ENCODE measurements around the gene CCDC192. TPM values are rescaled to one million over a fixed set of nuclear protein-coding genes. Genes with fewer than 3 reads are reported as not detected.

Gene CCDC192
- total RNA-seq, 1 experiment from 2014 or later = 0.52 TPM

GRCh38 chr5:127940854-127941253, 237.7 kb downstream of the CCDC192 start:
- Mint-ChIP-seq H3K4me3 (no peak overlapping the region), H3K27me3 (ENCODE audit: low read depth) (peaks cover 100% of the 10 kb centered on the region), H3K36me3 (no peaks in the 10 kb centered on the region), H3K4me1 (peaks cover 15% of the 10 kb centered on the region), H3K27ac (no peak overlapping the region), H3K9me3 (no peaks in the 10 kb centered on the region)
- DNase-seq (ENCODE audit: low spot score) (no peak), ATAC-seq (no peak)
- ChIA-PET CTCF (interaction anchor here (0.8 to 2.5 kb wide), 2 partner anchors 31 to 63 kb away, joined by 3 to 6 read pairs; no protein-coding TSS in a partner anchor), POLR2A (no interaction called here)
- TF ChIP-seq CDX4 (CRISPR knock-in tag; IDR thresholded peaks at IDR 0.05; ENCODE audit: borderline replicate concordance) (no peak), GABPB1 (CRISPR knock-in tag; IDR thresholded peaks at IDR 0.05) (no peak), ZNF396 (CRISPR knock-in tag; IDR thresholded peaks at IDR 0.05; ENCODE audit: borderline replicate concordance) (no peak), HMGA2 (CRISPR knock-in tag; IDR thresholded peaks at IDR 0.05) (no peak), ATF2 (CRISPR knock-in tag; IDR thresholded peaks at IDR 0.05; ENCODE audit: borderline replicate concordance, low read depth) (no peak), ZSCAN18 (CRISPR knock-in tag; IDR thresholded peaks at IDR 0.05) (no peak)

- ChIA-PET POLR2A (no interaction called here), CTCF (interaction anchor here (1.2 to 2.5 kb wide), 2 partner anchors 64 to 142 kb away, joined by 3 to 6 read pairs; partner anchors contain the start of gene SLC12A2)
- peaks cover 15% of the 10 kb centered on the region for H3K4me1 Mint-ChIP-seq
- no peak for DNase-seq (ENCODE audit: low spot score)
- H3K27me3 Mint-ChIP-seq (ENCODE audit: low read depth) = peaks cover 100% of the 10 kb centered on the region
- no peak overlapping the region for H3K4me3 Mint-ChIP-seq
- no peaks in the 10 kb centered on the region for H3K9me3 Mint-ChIP-seq
- ATAC-seq = peak; percentile 41
- no peak overlapping the region for H3K27ac Mint-ChIP-seq
- H3K36me3 Mint-ChIP-seq = no peaks in the 10 kb centered on the region
- TF ChIP-seq OVOL2 (CRISPR knock-in tag; IDR thresholded peaks at IDR 0.05; ENCODE audit: borderline replicate concordance) = no peak
- TF ChIP-seq TEAD4 (CRISPR knock-in tag; IDR thresholded peaks at IDR 0.05) = no peak
- no peak for TF ChIP-seq ZNF138 (CRISPR knock-in tag; conservative IDR thresholded peaks at IDR 0.05)
- TF ChIP-seq ZNF317 (CRISPR knock-in tag; IDR thresholded peaks at IDR 0.05; ENCODE audit: borderline replicate concordance, low read depth) = no peak
Observed at GRCh38 chr5:127941646-127942045, 238.5 kb downstream of the CCDC192 start.

DNA sequence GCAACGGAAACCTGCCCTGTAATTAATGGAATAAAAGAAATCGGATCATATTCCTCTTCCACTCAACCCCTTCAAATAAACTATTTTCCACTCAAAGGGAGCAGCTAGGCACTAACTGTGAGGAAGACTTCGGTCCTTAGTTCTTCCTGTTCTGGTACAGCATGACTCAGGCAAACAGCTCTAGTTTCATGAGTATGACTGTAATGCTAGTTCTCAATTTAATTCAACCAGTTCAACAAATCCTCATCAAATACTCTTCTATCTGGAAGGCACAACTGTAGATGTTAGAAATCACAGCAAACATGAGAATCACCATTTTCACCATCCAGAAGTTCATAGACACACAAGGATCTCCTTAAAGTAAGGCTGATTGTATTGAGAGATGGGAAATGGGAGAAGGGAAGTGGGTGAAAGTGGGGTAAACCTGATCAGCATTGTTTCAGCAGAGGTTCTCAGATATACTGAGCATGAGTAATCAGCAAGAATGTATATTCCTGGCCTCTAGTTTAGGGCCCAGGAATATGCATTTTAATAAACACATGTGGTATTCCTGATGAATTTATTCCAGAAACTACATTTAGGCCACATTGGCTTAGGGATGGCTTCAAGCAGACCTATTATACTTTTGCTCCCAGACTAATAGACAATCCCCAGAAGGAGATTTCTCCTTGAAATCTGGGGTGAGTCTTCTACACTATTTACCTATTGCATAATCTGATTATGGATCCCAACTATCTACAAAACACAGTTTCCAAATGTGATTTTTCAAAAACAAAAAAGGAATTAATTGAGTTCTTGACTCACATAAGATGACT, 239.3 kb downstream of the CCDC192 start:
- CTCF ChIA-PET = interaction anchor here (1.2 to 2.5 kb wide), 2 partner anchors 64 to 141 kb away, joined by 3 to 6 read pairs; partner anchors contain the start of gene SLC12A2
- Mint-ChIP-seq H3K36me3 (no peaks in the 10 kb centered on the region), H3K9me3 (no peaks in the 10 kb centered on the region), H3K27ac (no peak overlapping the region), H3K27me3 (ENCODE audit: low read depth) (peaks cover 100% of the 10 kb centered on the region), H3K4me3 (no peak overlapping the region), H3K4me1 (peaks cover 15% of the 10 kb centered on the region)
- TF ChIP-seq ESRRA (CRISPR knock-in tag; IDR thresholded peaks at IDR 0.05; ENCODE audit: borderline replicate concordance) = no peak
- DNase-seq (ENCODE audit: low spot score) (no peak), ATAC-seq (no peak)
- POLR2A ChIA-PET = no interaction called here

GRCh38 chr5:127943061-127943371, 239.8 kb downstream of the CCDC192 start:
- TF ChIP-seq ZNF263 (CRISPR knock-in tag; IDR thresholded peaks at IDR 0.05; ENCODE audit: low read depth) (no peak), ARID4B (CRISPR knock-in tag; IDR thresholded peaks at IDR 0.05; ENCODE audit: borderline replicate concordance) (no peak), ZNF423 (CRISPR knock-in tag; IDR thresholded peaks at IDR 0.05) (no peak), ATF1 (CRISPR knock-in tag; IDR thresholded peaks at IDR 0.05) (no peak), NFE2L1 (CRISPR knock-in tag; IDR thresholded peaks at IDR 0.05) (no peak)
- TF ChIP-seq, protein P1, sequence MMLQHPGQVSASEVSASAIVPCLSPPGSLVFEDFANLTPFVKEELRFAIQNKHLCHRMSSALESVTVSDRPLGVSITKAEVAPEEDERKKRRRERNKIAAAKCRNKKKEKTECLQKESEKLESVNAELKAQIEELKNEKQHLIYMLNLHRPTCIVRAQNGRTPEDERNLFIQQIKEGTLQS (CRISPR knock-in tag; conservative IDR thresholded peaks at IDR 0.05) = no peak
- Mint-ChIP-seq H3K4me3 (no peak overlapping the region), H3K9me3 (no peaks in the 10 kb centered on the region), H3K4me1 (peaks cover 15% of the 10 kb centered on the region), H3K27ac (no peak overlapping the region), H3K36me3 (no peaks in the 10 kb centered on the region), H3K27me3 (ENCODE audit: low read depth) (peaks cover 100% of the 10 kb centered on the region)
- POLR2A ChIA-PET = no interaction called here
- CTCF ChIA-PET = no interaction called here
- DNase-seq (ENCODE audit: low spot score) = no peak
- ATAC-seq = no peak

Measured in WTC11 (cell line).